ENCODE measurements around the gene TEDC1.

The TEDC1 gene

GRCh38 chr14:105483300-105484068, 7.6 kb upstream of the TEDC1 start:
- no peak overlapping the region for H3K27ac ChIP-seq
- DNase-seq (ENCODE audit: low read depth, low spot score), result no peak

DNA sequence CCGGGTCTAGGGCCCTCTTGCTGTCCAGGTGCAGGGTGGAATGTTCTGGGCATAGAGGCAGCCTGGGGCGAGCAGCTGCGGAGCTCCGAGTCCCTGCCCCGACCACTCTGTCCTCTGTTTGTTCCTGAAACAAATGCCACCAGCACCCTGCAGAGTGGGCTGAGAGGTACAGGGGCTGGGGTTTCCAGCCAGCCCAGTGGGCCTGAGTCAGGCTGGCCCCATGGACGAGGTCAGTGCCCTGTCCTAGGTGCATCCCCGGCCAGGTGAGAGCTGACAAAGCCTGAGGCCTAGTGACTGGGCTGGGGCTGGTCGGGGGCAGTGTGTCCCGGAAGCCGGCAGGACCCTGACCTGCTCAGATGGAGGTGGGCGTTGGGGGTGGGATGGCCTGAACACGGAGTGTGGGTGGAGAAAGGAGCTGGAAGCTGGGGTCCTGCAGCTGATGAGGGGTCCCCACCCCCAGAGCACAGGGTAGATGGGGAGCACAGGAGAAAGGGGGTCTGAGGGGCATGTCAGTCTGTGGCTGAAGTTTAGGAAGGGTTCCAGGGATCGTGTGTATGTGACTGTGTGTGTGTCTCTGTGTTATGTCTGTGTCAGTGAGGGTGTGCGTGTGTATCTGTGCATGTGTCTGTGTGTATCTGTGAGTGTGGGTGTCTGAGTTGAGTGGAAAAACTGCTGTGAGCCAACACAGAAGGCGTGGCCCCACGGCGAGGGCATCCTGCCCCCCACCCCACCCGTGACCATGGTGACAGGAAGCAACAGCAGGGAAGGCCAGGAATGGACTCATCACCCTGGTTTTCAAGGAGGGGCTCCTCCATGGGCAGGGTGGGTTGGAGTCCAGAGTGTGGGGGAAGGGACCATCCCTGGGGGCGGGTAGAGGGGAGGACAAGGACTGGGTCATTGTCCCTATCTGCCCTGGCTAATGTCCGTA, 6.7 kb upstream of the TEDC1 start:
- no peak overlapping the region for H3K27ac ChIP-seq
- no peak for DNase-seq (ENCODE audit: low read depth, low spot score)

DNA sequence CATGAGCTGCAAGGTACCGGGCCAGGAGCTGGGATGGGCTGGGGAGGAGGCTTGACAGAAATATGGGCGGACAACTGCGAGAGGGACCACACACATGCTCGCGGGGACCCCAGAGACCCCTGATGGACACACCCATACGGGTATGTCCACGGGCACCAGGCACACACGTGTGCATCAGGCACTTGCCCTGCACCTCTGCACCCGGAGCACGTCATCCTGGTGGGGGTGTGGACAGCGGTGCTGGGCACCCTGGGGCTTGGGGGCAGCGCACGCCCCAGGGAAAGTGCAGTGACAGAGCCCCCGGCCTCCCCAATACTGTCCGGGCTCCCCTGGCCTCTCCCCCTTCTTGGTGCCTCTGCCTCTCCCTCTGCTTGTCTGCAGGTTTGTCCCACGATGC, 6.1 kb upstream of the TEDC1 start:
- H3K27ac ChIP-seq, result no peak overlapping the region
- no peak for DNase-seq (ENCODE audit: low read depth, low spot score)

DNA sequence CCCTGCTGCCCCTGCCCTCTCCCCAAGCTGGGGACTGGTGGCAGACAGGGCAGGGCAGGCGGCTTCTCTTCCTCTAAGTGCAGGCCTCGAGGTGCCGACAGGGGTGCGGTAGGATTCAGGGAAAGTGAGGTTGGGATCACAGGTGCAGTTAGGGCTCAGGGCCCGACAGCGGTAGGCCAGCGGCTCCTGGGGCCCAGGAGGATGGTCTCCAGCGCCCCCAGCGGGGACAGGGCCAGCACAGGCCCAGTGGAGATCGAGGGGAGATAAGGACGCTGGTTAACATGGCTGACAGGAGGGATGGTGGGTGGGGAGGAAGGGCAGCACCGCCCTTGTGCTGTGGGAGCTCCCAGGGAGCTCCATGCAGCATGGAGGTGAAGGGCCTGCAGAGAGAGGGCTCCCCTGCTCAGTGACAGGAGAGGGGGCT, 5.3 kb upstream of the TEDC1 start:
- DNase-seq (ENCODE audit: low read depth, low spot score), result no peak

GRCh38 chr14:105486163-105486973, 4.7 kb upstream of the TEDC1 start, which contains the start of gene CRIP1:
Gene CRIP1 (plus strand): TSS chr14:105486886. CDS start chr14:105487260, 374 bp downstream.
- DNase-seq (ENCODE audit: low read depth, low spot score), result no peak
- H3K27ac ChIP-seq, result no peak within 1 kb of the TSS

More for the DNA sequence above, 5.3 kb upstream of the TEDC1 start:
- H3K27ac ChIP-seq, result no peak overlapping the region

- no peak for DNase-seq (ENCODE audit: low read depth, low spot score)
- H3K27ac ChIP-seq, result no peak overlapping the region
These were observed 4.0 kb upstream of the TEDC1 start for GRCh38 chr14:105486974-105487448.

DNA sequence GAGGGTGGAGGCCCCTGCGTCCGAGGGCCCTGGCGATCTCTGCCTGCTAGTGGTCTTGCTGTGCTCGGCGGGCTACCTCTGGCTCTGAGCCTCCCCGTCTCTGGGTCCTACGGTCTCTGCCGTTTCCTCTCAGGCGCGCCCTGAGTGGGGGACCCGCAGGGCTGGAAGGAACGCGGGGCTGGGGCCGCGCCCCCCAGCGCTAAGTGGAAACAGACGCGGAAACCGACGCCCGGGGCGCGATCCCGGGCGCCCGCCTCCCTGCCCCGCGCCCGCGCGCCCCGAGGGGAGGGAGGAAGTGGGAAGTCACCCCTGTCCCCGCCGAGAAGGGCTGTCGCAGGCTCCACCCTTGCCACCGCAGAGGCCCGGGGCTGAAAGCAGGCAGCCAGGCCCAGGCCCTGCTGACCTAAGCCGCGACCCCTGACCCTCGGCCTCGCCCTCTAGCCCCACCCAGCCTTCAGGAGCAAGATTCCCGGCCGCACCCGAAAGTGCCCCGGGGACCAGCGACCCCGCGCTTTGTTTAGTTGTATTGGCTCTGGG, 3.5 kb upstream of the TEDC1 start:
- no peak overlapping the region for H3K27ac ChIP-seq
- DNase-seq (ENCODE audit: low read depth, low spot score), result no peak

- H3K27ac ChIP-seq, result no peak overlapping the region
- DNase-seq (ENCODE audit: low read depth, low spot score), result no peak
These were observed 2.9 kb upstream of the TEDC1 start for GRCh38 chr14:105487986-105488777.

DNA sequence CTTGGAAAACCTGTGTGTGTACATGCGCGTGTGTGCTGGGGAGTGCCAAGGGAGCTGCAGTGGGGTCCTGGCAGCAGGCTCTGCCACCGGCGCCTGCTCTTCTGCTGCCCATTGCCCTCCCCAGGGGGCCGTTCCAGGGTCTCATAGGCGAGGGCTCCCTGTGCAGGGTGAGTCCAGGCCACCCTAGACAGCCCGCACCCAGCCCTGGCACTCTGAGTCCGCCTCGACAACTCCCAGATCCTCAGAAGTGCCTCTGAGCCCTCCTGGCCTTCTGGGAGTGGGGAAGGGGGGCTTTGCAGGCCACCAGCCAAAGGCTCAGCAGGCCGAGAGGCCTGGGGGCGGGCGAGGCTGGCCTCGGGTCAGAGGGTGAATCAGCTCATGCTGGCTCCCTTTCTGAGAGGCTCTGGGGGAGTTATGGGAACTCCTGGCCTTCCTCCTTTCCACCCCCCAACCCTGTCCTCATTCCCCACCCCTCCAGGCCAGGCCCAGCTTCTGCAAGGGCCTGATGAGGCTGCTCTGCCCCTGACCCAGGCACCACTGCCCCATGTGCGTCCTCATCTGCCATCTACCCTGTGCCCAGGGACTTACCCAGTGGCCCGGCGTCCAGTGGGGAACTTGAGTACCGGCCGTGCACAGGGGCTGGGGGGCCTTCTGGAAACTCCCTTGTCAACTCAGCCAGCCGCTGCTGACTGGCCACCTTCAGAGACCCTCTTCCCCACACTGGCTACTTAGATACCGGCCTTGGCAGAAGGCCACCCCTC, 2.1 kb upstream of the TEDC1 start:
- no peak overlapping the region for H3K27ac ChIP-seq
- no peak for DNase-seq (ENCODE audit: low read depth, low spot score)

DNA sequence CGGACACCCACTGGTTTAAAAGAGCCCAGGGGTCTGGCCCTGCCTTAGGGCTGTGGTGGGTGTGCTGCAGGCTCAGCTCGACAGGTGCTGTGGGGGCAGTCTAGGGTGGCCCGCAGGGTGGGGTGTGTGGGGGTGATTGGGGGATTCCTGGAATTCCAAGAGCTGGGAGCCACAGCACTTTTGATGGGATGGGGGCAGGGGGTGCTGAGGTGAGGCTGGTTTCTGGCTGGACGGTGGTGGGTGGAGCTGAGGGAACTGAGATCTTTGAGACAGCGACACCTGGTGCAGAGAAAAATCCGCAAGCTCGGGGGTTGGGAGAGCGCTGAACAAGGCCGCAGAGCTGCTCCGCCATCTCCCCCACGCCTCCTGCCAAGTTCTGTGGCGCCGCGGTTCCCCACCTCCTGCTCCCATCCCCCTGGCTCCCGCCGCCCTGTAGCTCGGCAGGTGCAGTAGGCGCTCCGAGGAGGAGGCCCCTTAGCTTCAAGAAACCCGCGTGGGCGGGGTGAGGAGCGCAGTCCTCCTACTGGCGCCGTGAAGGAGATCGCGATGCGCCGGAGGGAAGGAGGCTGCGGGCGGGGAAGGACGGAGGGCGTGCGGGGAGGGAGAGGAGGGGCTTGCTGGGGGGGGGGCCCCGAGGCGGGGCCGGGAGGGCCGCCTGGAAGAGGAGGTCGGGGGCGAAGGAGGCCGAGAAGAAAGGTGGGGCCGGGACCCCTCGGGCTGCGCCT, 1.3 kb upstream of the TEDC1 start:
- peak overlapping the region; percentile 75 for H3K27ac ChIP-seq
- peak; percentile 61 for DNase-seq (ENCODE audit: low read depth, low spot score)

DNA sequence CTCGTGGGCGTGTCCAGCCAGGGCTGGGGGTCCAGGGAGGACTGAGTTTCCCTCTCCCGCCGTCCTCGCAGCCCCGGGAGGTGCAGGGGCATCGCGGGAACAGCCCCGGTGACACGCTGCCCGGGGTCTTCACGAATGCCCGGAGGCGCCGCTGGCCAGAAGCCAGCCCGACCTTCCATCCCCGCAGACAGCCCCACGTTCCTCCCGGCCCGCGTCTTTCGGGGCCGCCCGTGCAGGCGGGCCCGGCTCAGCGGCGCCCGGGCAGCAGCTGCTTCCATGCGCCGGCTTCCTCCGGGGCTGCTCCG, 827 bp upstream of the TEDC1 start:
- DNase-seq (ENCODE audit: low read depth, low spot score), result no peak
- H3K27ac ChIP-seq, result peak overlapping the region; percentile 75

GRCh38 chr14:105491366-105491973, 424 bp downstream of the TEDC1 start:
- H3K27ac ChIP-seq, result peak overlapping the region; percentile 40
- peak; percentile 20 for DNase-seq (ENCODE audit: low read depth, low spot score)

DNA sequence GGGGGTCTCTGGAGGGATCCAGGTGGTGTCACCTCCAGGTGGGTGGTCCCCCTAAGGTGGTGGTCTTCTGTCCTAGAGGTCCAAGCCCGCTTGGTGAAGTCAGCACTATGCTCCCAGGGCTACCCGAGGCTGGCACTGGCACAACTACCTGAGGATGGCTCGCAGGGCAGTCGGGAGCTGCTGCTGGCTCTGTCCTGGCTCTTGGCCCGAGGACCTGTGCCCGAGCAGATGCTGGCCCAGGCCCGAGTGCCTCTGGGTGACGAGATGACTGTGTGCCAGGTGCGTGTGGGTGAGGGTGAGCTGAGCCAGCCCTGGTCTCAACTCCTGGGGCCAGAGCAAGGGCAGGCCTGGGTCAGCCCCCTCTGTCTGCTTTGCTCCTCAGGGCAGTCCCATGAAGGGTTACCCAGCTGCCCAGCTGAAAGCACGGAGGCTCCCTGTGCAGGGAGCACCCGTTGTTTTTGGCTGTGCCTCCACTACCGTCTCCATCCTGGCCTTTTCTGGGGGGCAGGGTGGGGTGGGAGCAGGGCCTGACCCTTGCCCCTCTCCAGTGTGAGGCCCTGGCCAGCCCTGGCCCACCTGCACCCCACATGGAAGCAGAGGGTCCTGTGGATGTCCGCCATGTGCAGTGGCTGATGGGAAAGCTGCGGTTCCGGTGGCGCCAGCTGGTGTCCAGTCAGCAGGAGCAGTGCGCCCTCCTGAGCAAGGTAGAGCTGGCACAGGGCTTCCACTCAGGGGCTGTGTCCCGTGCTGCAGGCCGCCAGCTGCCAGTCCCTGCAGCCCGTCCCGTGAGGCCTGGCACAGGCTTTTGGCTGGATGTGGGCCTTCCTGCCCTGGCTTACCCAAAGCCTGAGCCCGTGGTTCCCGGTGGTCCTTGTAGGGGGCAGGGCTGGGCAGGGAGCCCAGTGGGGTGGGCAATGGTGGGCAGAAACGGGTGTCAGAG, 1.3 kb downstream of the TEDC1 start:
- H3K27ac ChIP-seq, result no peak overlapping the region
- DNase-seq (ENCODE audit: low read depth, low spot score), result no peak

DNA sequence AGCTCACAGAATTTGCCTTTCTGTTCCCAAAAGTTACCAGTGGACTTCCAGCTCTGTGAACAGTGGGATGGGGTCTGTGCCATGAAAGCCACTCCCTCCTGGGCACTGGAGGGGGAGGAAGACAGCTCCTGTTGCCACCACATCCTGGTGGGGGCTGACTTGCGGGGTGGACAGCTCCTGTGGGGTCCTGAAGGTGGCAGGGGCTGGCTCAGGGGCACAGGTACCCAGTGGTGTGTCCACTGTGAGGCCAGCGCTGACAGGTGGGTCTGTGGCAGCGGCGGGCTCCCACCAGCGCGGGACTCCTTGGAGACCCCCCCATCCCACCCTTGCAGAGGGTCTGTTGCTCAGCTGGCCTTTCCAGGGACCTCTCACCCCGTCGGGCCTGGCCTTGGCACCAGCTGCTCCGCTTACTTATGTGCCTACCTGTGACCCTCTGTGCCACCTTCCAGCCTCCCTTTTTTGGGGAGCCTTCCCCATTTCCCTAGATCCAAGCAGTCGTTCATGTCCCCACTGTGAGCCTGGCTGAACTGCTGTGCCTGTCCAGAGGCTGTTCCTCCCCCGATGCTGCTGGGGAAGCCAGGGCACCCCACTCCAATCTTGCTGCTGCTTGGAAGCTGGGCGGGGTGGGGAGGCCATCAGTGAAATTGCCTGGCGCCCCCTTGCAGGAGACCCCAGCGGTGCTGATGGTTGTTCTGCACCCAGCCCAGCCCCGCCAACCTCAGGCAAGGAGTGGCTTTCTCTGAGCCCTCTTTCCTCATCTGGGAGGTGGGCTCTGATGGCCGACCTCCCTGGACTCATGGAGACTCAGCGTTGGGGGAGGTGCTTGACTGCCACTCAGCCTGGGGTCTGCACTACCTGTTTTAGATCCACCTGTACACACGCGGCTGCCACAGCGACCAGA, 2.2 kb downstream of the TEDC1 start:
- H3K27ac ChIP-seq, result no peak overlapping the region

DNA sequence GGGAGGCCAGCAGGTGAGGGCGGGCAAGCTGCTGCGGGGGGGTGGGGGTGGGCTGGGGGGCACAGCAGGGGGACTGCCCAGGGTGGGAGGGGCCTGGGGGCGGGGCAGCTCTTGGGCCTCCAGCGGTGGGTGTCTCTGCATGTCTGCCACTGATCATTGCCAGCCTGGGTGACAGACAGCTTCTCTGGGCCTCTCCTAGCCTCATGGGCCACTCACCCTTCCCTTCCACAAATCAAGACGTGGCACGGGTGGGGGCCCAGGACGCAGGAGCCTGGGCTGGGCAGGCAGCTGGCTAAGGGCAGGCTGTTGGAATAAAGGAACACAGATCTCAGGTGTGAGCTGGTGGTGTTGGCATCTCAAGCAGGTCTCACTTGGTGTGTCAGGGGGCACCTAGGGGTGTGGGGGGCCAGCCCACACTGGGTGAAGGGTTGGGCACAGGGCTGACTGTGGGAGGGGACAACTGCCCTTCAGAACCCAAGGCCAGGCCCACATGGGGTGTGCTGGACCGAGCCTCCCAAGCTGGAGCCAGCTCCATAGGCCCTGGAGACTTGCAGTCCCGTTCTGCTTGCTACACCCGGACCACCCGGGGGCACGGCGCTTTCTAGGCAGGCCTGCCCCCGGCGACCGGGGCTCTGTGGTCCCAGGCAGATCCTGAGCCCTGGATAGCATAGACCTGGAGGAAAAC, 3.0 kb downstream of the TEDC1 start:
- no peak overlapping the region for H3K27ac ChIP-seq
- no peak for DNase-seq (ENCODE audit: low read depth, low spot score)

More for the DNA sequence above, 2.2 kb downstream of the TEDC1 start:
- DNase-seq (ENCODE audit: low read depth, low spot score), result no peak

All from epithelial cell of prostate (primary cell).